ENCODE data around the gene SGIP1.

- TF ChIP-seq CTCF (conservative IDR thresholded peaks at IDR 0.05; ENCODE audit: low read depth, low read length) (no peak), EZH2phosphoT487 (IDR thresholded peaks at IDR 0.05; ENCODE audit: borderline replicate concordance, low read length) (no peak)
Observed at GRCh38 chr1:66532798-66533783, 862 bp upstream of the SGIP1 start.

Measured in PC-3 (cell line).